Panc1 (cell line): ENCODE results near the gene CAPN7.

Source experiments
- CTCF ChIP-seq: fragments of 450-650 bp; IDR thresholded peaks from 2 replicates; pipeline ENCODE4 v1.5.1; 2017; ENCODE audit warnings: mild to moderate bottlenecking
- SIN3A ChIP-seq: IDR thresholded peaks from 2 replicates; pipeline ENCODE4 v1.6.1; 2012; ENCODE audit warnings: low read depth, mild to moderate bottlenecking, low read length, moderate library complexity, borderline replicate concordance; ENCODE audit not compliant: insufficient read depth

DNA sequence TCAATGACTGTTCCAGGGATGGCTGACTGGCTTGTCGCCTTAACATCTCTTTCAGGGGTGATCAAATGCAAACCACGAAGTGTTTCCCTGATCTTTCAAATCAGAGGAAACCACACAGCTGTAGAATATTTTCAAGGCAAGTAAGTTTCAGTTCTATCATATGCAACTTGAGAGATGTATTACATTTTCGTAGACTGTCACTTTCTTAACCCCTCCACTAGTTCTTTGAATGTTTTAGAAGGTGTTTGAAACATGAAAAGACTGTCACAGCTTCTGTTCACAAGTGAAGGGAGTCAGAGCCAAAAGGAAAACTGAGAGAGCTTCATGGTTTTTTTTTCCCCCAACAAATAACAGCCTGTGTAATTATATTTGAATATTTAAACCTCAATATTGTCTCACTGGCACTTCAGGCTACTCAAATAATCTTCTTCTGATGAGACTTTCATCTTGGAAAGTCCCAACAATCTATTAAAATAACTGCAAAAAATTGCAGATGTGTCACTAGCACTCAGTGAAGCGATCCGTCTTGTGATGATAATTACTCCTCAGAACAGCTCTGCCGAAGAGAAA lies 25.9 kb upstream of the CAPN7 start:
- no peak for TF ChIP-seq CTCF
- TF ChIP-seq SIN3A, result no peak
